Epidermal melanocyte (primary cell): Measurements from ENCODE around the gene PRR12.

ENCODE experiments used
- DNase-seq: peaks from one replicate; pipeline ENCODE4 v3.0.0; 2011; ENCODE audit warnings: low spot score; ENCODE audit not compliant: insufficient read length

PRR12 gene

GRCh38 chr19:49662011-49662410 lies 71.0 kb downstream of the PRR12 start:
- no peak for DNase-seq

DNA sequence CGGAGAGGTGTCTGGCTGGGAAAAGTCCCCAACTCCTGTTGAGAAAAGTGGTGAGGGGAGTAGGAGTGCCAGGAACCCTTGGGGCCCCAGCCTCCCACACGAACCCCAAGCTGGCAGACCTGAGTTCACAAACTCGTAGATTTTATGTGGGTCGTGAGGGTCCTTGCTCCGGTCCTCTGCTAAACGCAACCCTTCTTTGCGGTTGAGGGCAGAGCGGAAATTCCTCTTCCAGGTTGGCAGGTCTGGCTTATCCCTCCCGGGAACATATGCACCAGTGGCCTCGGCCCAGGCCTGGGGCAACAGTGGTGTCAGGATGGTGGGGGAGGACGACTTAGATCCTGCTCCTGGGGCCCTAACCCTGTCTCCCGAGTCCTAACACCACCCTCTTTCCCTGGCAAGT lies 72.2 kb downstream of the PRR12 start:
- DNase-seq: no peak

DNA sequence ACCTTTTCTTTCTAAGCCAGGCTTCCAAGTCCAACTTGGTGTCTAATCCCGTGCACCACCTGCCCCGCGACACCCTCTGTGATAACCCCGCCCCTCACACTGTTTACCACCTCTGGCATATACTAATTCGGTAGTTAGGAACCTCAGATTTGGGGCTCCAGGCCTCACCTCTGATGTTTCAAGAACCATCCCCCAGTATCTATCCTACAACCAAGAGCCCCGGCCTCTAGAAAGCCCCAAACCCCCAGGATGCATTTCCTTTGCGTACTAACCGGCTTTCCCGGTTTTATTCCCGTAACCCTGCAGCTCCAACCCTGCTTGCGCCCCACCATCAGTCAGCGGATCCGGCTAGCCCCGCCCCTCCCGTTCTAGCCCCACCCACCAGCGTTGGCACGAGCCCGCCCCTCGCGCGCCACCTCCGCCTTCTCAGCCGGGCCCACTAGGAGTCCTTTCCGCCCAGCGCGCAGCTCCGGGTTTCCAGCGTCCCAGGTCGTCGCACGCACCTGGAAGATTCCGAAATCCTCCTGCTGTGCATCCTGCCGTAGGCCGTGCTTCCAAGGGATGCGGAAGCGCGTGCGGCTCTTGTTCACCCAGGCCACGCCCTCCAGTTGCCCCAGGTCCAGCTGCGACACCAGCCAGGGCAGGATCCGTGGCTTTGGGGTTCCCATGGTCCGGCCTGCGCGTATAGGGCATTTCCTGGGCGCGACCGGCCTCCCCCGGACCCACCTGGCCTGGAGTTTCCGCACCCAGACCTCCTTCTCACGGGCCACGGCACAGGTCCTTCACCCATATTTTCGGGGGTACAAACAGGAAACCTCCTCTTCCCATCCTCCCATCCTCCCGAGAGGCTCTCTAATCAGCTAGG lies 73.4 kb downstream of the PRR12 start:
- DNase-seq: peak; percentile 97

DNA sequence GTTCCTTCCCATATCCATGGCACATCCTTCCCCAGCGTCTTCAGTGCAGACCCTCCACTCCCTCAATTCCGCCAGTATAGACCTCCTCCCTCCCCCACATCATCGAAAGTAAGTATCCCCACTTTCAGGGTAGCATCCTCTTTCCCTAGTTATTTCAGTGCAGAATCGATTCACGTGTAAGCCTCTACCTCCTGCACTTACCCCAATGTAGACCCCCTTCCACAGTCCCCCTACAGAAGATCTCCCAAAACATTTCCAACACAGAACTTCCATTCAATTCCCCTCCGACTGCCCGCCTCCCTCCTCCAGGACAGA lies 74.0 kb downstream of the PRR12 start:
- DNase-seq: no peak

DNA sequence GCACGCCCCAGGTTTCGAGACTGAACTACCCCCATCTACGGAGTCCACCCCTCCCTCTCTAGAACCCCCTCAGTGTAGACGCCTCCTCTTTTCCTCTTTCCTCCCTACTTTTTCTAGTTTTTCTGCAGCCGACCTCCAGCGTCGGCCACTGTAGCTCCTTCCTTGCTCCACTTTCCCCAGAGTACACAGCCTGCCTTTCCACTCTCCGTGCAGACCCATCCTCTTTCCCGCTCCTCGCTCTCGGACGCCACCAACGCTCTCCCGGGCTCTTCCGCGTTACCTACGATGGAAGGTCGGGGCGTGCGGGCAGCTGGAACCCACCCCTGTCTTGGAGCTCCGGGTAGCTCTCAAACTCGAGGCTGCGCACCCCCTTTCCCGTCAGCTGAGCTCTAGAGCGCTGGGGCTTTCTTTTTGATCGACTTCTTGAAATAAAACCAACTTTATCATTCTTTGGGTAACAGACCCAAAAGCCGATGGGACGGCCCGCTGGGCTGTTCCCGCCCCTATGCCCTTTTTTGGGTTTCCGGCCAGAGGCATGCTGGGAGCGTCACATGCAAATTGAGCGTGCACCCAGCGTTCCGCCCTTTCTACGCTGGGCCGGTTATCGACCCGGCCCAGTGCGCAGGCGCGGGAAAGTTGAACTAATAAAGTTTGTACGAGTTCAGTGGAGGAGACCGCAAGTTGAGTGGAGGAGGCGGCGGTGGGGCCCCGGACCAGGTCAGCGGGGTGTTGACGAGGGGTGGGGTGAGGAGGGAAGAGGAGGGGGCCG lies 74.6 kb downstream of the PRR12 start, which contains the start of the genes BCL2L12 and IRF3:
TSS of gene BCL2L12 (plus strand) at position 583 of the 769 bp plus-strand sequence. CDS start 760 bp downstream, outside the sequence.
TSS of gene IRF3 (minus strand) at position 507 of the 769 bp plus-strand sequence. CDS start 1,019 bp downstream, outside the sequence.
- peak; percentile 100 for DNase-seq

- DNase-seq: no peak
These were observed 75.1 kb downstream of the PRR12 start for GRCh38 chr19:49666120-49666444.

DNA sequence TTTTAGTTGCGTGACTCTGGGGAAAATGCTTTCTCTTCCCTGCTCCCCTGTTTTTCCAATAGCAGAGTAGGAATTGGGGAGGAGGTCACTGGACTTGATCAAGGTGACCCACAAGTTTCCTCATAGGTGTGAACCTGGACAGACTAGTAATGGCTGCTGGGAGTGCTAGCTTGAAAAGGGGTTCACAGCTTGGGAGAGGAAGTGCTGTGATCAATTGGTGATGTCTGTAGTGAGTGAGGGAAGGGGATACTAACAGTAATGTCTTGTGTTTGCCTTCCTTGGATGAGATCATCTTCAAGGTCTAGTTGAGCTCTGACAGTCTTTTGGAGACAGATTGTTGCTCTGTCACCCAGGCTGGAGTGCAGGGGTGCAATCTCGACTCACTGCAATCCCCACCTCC lies 76.5 kb downstream of the PRR12 start:
- DNase-seq: no peak

DNA sequence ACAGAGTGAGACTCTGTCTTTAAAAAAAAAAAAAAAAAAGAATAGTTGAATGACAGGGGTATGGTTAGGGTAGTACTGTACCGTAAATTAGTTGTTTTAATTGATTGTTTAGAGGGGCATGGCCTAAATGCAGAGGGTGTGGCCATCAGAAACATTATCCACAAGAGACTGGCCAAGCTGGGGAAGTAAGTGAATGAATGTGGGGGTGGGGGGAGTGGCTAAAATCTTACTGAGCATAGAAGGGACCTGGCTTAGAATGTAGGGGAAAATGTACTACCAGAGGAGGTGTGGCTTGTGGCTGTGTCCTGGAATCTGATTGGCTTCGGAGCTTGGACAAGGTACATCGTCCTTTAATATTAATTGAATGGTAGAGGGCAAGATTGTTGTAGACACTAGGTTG lies 78.5 kb downstream of the PRR12 start:
- no peak for DNase-seq

DNA sequence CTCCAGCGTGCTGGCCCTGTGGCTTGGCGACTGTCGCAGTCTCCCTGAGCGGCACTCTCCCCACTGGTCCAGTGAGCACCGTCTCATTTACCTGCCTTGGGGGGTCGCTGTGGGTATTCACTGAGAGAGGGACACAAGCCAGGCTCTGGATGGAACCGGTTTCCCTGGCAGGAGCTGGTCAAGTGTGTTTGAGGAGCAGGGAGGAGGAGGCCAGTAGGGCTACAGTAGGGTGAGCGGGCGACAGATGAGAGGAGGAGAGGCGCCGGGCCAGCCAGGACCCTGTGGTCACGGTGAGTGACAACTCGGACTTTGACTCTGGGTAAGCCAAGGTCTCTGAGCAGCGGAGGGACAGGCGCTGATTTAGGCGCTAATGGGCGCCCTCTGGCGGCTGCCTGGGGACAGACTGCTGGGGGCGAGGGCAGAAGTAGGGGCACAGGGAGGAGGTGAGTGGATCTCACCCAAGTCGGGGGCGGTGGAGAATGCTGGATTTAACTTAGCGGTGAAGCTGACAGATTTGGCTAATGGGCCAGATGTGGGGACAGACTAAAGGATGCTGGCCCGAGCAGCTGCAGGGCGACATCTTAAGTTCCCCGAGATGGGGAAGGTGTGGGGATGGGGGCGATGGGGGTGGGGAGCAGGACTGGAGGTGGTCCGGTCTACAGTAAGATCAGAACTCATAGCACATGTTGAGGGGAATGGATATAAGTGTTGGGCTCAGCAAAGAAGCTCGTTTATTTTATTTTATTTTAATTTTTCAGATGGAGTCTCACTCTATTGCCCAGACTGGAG lies 81.3 kb downstream of the PRR12 start:
- peak; percentile 92 for DNase-seq
